Activated CD8-positive, alpha-beta T cell treated with anti-CD3 and anti-CD28 coated beads, Interleukin-2, amount 10 ng/mL, durations not matched to agents 7 days and 5 days (primary cell): ENCODE measurements around the gene CSAD. TPM values are rescaled to one million over a fixed set of nuclear protein-coding genes. Genes with fewer than 3 reads are reported as not detected.
"Not testable (repeated sequence)": the region's sequence is repeated elsewhere in the genome, so short reads cannot be mapped to it uniquely, and the experiment has no call there.

Source experiments
- ATAC-seq: fragments of 150-1000 bp; cut with Tn5 transposase; one replicate; pipeline ENCODE4 v1.10.0; 2021; ENCODE audit warnings: moderate library complexity
- CTCF ChIA-PET: fragments of 350-600 bp; sonication (Branson Sonifier 250); formaldehyde crosslinking; loops from one replicate; lab custom pipeline; 2021; ENCODE audit warnings: antibody characterized with exemption; lab: Charles Lee
- POLR2A ChIA-PET: fragments of 350-600 bp; sonication (Branson Sonifier 250); formaldehyde crosslinking; loops from one replicate; lab custom pipeline; 2021; ENCODE audit warnings: antibody characterized with exemption; lab: Charles Lee
- DNase-seq: peaks from one replicate; pipeline ENCODE4 v3.0.0-alpha.2; 2020
- H3K27ac Mint-ChIP-seq: one replicate; pipeline ENCODE4 v1.8.0; 2021; ENCODE audit warnings: mild to moderate bottlenecking, mixed read lengths
- H3K27me3 Mint-ChIP-seq: one replicate; pipeline ENCODE4 v1.8.0; 2021; ENCODE audit warnings: low read depth, mixed read lengths
- H3K36me3 Mint-ChIP-seq: one replicate; pipeline ENCODE4 v1.8.0; 2021; ENCODE audit warnings: low read depth, mixed read lengths
- H3K4me1 Mint-ChIP-seq: one replicate; pipeline ENCODE4 v1.8.0; 2021; ENCODE audit warnings: low read depth, mixed read lengths
- H3K4me3 Mint-ChIP-seq: one replicate; pipeline ENCODE4 v1.8.0; 2021; ENCODE audit warnings: mild to moderate bottlenecking, mixed read lengths
- H3K9me3 Mint-ChIP-seq: one replicate; pipeline ENCODE4 v1.8.0; 2022; ENCODE audit warnings: mixed read lengths; ENCODE audit not compliant: insufficient read depth
- total RNA-seq, 2 experiments: library from RNA; stranded (reverse); gene quantifications; one replicate each; pipeline ENCODE4 v1.2.3, GENCODE V29; 2021

Gene CSAD
- total RNA-seq, 2 experiments from 2014 or later, result 15.7 to 17.0 TPM

GRCh38 chr12:53169644-53170043, 11.1 kb downstream of the CSAD start:
- CTCF ChIA-PET, result no interaction called here
- H3K27me3 Mint-ChIP-seq, result no peaks in the 10 kb centered on the region
- H3K27ac Mint-ChIP-seq, result no peak overlapping the region
- DNase-seq, result no peak
- ATAC-seq, result no peak
- H3K36me3 Mint-ChIP-seq, result peaks cover 1% of the 10 kb centered on the region
- no peaks in the 10 kb centered on the region for H3K4me1 Mint-ChIP-seq
- no peaks in the 10 kb centered on the region for H3K9me3 Mint-ChIP-seq
- POLR2A ChIA-PET, result interaction anchor here (2.7 kb wide), 1 partner anchor 11 kb away, joined by 18 read pairs; the partner anchor contains the start of genes CSAD and ZNF740
- no peak overlapping the region for H3K4me3 Mint-ChIP-seq

- Mint-ChIP-seq H3K36me3 (peaks cover 4% of the 10 kb centered on the region), H3K4me1 (no peaks in the 10 kb centered on the region), H3K9me3 (no peaks in the 10 kb centered on the region), H3K27ac (no peak overlapping the region), H3K27me3 (no peaks in the 10 kb centered on the region), H3K4me3 (no peak overlapping the region)
- no peak for DNase-seq
- ChIA-PET POLR2A (no interaction called here), CTCF (interaction anchor here (2.4 kb wide), 1 partner anchor 7 kb away, joined by 7 read pairs; no protein-coding TSS in a partner anchor)
- no peak for ATAC-seq
These were observed 13.9 kb downstream of the CSAD start for GRCh38 chr12:53166837-53167236.

- H3K9me3 Mint-ChIP-seq, H3K4me3 Mint-ChIP-seq, POLR2A ChIA-PET, H3K36me3 Mint-ChIP-seq, ATAC-seq, H3K27me3 Mint-ChIP-seq, DNase-seq, H3K27ac Mint-ChIP-seq: not testable (repeated sequence)
- CTCF ChIA-PET, result interaction anchor here (1.0 to 2.3 kb wide), 3 partner anchors 28 to 182 kb away, joined by 3 to 5 read pairs (median 3); partner anchors contain the start of gene AAAS
- peaks cover 12% of the 10 kb centered on the region for H3K4me1 Mint-ChIP-seq
These were observed 17.7 kb downstream of the CSAD start for GRCh38 chr12:53163008-53163407.

- Mint-ChIP-seq H3K36me3 (peaks cover 2% of the 10 kb centered on the region), H3K9me3 (no peaks in the 10 kb centered on the region), H3K4me1 (peaks cover 17% of the 10 kb centered on the region), H3K27ac (no peak overlapping the region), H3K27me3 (no peaks in the 10 kb centered on the region), H3K4me3 (no peak overlapping the region)
- POLR2A ChIA-PET, result interaction anchor here (1.6 to 1.9 kb wide), 2 partner anchors 19 to 106 kb away, joined by 5 to 8 read pairs; partner anchors contain the start of genes CSAD, ESPL1 and ZNF740
- CTCF ChIA-PET, result interaction anchor here (0.9 to 6.0 kb wide), 23 partner anchors 10 to 260 kb away, joined by 3 to 58 read pairs (median 19); partner anchors contain the start of genes AAAS, CSAD, ESPL1 and ITGB7
- DNase-seq (no peak), ATAC-seq (no peak)
These were observed 19.4 kb downstream of the CSAD start for GRCh38 chr12:53161119-53161911.

- Mint-ChIP-seq H3K27me3 (no peaks in the 10 kb centered on the region), H3K36me3 (peaks cover 2% of the 10 kb centered on the region), H3K4me3 (no peak overlapping the region), H3K4me1 (peaks cover 18% of the 10 kb centered on the region), H3K9me3 (no peaks in the 10 kb centered on the region), H3K27ac (no peak overlapping the region)
- ChIA-PET CTCF (interaction anchor here (0.7 to 6.0 kb wide), 36 partner anchors 9 to 261 kb away, joined by 3 to 58 read pairs (median 10); partner anchors contain the start of genes AAAS, CSAD, ESPL1 and ITGB7), POLR2A (interaction anchor here (1.6 to 1.9 kb wide), 2 partner anchors 19 to 107 kb away, joined by 5 to 8 read pairs; partner anchors contain the start of genes CSAD, ESPL1 and ZNF740)
- ATAC-seq, result no peak
- DNase-seq, result no peak
These were observed 20.1 kb downstream of the CSAD start for GRCh38 chr12:53160673-53161072.

- no peak for ATAC-seq
- H3K27me3 Mint-ChIP-seq, result no peaks in the 10 kb centered on the region
- no peak overlapping the region for H3K4me3 Mint-ChIP-seq
- peaks cover 2% of the 10 kb centered on the region for H3K36me3 Mint-ChIP-seq
- DNase-seq, result no peak
- POLR2A ChIA-PET, result interaction anchor here (0.6 to 1.9 kb wide), 6 partner anchors 20 to 161 kb away, joined by 3 to 8 read pairs (median 6); partner anchors contain the start of genes AAAS, CSAD, ESPL1 and MYG1
- no peak overlapping the region for H3K27ac Mint-ChIP-seq
- H3K9me3 Mint-ChIP-seq, result no peaks in the 10 kb centered on the region
- peaks cover 18% of the 10 kb centered on the region for H3K4me1 Mint-ChIP-seq
- CTCF ChIA-PET, result interaction anchor here (0.7 to 6.0 kb wide), 51 partner anchors 8 to 265 kb away, joined by 3 to 58 read pairs (median 7); partner anchors contain the start of genes AAAS, CSAD, ESPL1 and ITGB7
These were observed 20.7 kb downstream of the CSAD start for GRCh38 chr12:53160000-53160399.

GRCh38 chr12:53159195-53159839, 21.4 kb downstream of the CSAD start:
- H3K27ac Mint-ChIP-seq, result peak overlapping the region; percentile 81
- H3K9me3 Mint-ChIP-seq, result no peaks in the 10 kb centered on the region
- DNase-seq, result peak; percentile 95
- ChIA-PET POLR2A (interaction anchor here (0.6 to 1.9 kb wide), 6 partner anchors 21 to 162 kb away, joined by 3 to 8 read pairs (median 6); partner anchors contain the start of genes AAAS, CSAD, ESPL1 and MYG1), CTCF (interaction anchor here (0.5 to 6.0 kb wide), 51 partner anchors 9 to 274 kb away, joined by 3 to 58 read pairs (median 7); partner anchors contain the start of genes AAAS, CSAD, ESPL1 and ITGB7)
- no peaks in the 10 kb centered on the region for H3K27me3 Mint-ChIP-seq
- ATAC-seq, result peak; percentile 99
- H3K36me3 Mint-ChIP-seq, result peaks cover 2% of the 10 kb centered on the region
- no peak overlapping the region for H3K4me3 Mint-ChIP-seq
- peaks cover 18% of the 10 kb centered on the region for H3K4me1 Mint-ChIP-seq

- H3K36me3 Mint-ChIP-seq, result no peaks in the 10 kb centered on the region
- CTCF ChIA-PET, result interaction anchor here (0.7 to 1.2 kb wide), 4 partner anchors 8 to 66 kb away, joined by 3 to 4 read pairs (median 3); no protein-coding TSS in a partner anchor
- H3K27ac Mint-ChIP-seq, result no peak overlapping the region
- peaks cover 8% of the 10 kb centered on the region for H3K27me3 Mint-ChIP-seq
- peaks cover 6% of the 10 kb centered on the region for H3K4me1 Mint-ChIP-seq
- H3K4me3 Mint-ChIP-seq, result no peak overlapping the region
- DNase-seq (no peak), ATAC-seq (no peak)
- POLR2A ChIA-PET, result no interaction called here
- H3K9me3 Mint-ChIP-seq, result no peaks in the 10 kb centered on the region
These were observed 28.3 kb downstream of the CSAD start for GRCh38 chr12:53152390-53152789.

GRCh38 chr12:53151039-53151438, 29.7 kb downstream of the CSAD start:
- Mint-ChIP-seq H3K9me3 (no peaks in the 10 kb centered on the region), H3K4me1 (no peaks in the 10 kb centered on the region), H3K27me3 (peaks cover 11% of the 10 kb centered on the region), H3K4me3 (no peak overlapping the region), H3K27ac (no peak overlapping the region), H3K36me3 (no peaks in the 10 kb centered on the region)
- POLR2A ChIA-PET, result no interaction called here
- CTCF ChIA-PET, result interaction anchor here (0.9 kb wide), 1 partner anchor 39 kb away, joined by 3 read pairs; no protein-coding TSS in a partner anchor
- no peak for DNase-seq
- ATAC-seq, result no peak

- no peak for ATAC-seq
- Mint-ChIP-seq H3K36me3 (no peaks in the 10 kb centered on the region), H3K27ac (no peak overlapping the region), H3K4me3 (no peak overlapping the region), H3K9me3 (no peaks in the 10 kb centered on the region), H3K4me1 (no peaks in the 10 kb centered on the region), H3K27me3 (peaks cover 7% of the 10 kb centered on the region)
- DNase-seq, result no peak
- CTCF ChIA-PET, result no interaction called here
- POLR2A ChIA-PET, result no interaction called here
These were observed 33.1 kb downstream of the CSAD start for GRCh38 chr12:53147653-53148052.

GRCh38 chr12:53147181-53147580, 33.5 kb downstream of the CSAD start:
- H3K36me3 Mint-ChIP-seq, result no peaks in the 10 kb centered on the region
- CTCF ChIA-PET, result no interaction called here
- H3K4me3 Mint-ChIP-seq, result no peak overlapping the region

More at GRCh38 chr12:53147181-53147580, 33.5 kb downstream of the CSAD start:
- POLR2A ChIA-PET, result interaction anchor here (0.6 kb wide), 1 partner anchor 1034 kb away, joined by 3 read pairs; no protein-coding TSS in a partner anchor
- no peaks in the 10 kb centered on the region for H3K4me1 Mint-ChIP-seq
- ATAC-seq, result no peak
- H3K27ac Mint-ChIP-seq, result no peak overlapping the region
- no peak for DNase-seq
- H3K27me3 Mint-ChIP-seq, result peaks cover 7% of the 10 kb centered on the region
- no peaks in the 10 kb centered on the region for H3K9me3 Mint-ChIP-seq
